GM19397 (cell line): ENCODE data around the gene DPEP2.

Experiments
- ATAC-seq: cut with Tn5 transposase; IDR thresholded peaks from one replicate; pipeline ENCODE4 v1.9.1; 2021; ENCODE audit warnings: mild to moderate bottlenecking, moderate library complexity; ENCODE audit not compliant: unreplicated experiment

DPEP2 gene

DNA sequence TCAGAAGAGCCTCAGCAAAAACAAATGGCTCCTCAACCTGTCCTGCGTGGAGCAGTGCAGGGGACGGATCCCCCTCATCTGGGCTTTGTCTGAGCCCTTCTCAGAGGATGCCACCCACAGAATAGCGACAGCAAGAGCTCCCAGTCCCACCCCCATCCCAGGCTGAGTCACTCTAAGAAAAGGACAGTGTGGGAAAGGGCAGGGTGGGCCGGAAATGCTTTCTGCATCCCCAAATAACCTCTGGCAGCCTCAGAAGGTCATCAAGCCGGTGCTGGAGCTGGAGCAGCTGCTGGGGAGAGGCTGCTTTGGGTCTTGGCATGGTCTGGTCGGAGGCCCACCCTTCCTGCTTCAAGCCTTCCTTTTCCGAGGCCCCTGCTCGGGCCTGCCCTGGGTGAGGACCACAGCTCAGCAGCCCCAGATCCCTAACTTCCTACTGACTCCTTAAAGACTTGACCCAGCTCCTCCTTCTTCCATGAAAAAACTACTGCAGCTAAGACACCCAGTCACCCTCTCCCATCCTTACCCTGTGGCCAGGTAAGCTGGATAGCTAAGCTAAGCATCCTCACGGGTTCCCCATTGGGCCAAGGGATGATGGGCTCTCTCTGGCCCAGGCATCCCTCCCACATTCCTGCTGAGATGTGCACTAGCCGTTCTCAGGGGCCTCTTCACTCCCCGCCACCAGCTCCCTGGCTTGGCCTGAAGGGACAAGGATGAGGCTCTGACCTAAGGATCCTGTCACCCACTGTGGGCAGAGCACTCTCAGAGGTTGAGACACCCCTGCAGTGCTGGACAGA lies 39.6 kb downstream of the DPEP2 start:
- ATAC-seq = no peak

DNA sequence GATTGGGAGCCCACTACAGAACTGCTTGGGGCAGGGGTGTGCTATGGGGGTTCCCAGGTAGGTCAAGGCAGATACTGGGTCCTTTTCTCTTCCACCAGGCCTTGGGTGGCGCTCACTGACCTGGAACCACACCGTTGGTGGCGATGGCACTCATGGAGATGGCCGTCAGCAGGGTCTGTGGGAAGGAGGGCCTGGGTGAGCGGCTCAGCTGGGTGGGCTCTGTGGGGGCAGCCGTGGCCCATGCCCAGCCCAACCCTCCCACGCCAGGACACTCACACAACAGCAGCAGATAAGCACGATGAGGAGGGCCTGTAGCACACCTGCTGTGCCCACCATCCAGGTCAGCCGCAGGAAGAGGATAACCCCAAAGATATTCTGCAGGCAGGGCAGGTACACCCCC lies 41.7 kb downstream of the DPEP2 start:
- no peak for ATAC-seq

GRCh38 chr16:67954421-67955196 lies 44.7 kb downstream of the DPEP2 start:
- ATAC-seq = no peak

GRCh38 chr16:67953641-67954375 lies 45.5 kb downstream of the DPEP2 start:
- ATAC-seq = no peak

DNA sequence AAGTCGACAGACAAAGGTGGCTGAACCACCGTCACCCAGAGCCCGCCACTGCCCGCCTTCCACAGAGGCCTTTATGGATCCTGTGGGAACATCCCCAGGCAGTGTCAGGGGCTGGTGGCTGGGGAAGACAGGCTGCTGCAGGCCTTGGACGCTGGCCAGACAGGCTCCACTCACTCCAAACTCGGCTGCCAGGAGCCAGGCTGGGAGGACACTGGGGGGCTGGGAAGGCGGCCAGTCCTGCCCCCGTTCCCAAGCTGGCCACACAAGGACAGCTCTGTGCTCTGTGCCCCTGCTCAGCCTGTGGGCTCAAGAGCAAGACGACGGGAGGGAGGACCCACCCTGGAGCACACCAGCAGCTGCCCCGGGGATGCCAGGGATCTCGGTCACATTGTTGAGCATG lies 47.8 kb downstream of the DPEP2 start:
- no peak for ATAC-seq

DNA sequence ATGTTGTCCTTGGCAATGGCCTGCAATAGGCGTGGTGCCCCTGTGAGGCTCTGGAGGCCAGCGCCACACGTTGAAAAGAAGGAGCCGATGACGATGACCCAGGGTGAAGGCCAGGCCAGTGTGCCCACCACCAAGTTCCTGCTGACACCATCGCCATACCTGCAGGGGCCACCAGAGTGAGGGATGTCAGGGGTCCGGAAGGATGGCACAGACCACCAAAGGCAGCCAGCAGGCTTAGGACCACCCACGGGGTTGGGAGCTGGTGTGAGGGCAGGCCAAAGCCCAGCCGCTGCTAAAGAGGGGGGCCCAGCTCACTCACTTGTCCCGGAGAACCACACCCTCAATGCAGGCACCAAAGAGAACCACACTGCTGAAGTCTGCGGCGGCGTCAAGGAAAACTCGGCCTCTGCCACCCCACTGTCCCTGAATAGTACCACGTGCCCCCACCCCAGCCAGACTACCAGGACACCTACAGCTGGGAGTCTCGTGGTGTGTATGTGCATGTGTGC lies 48.9 kb downstream of the DPEP2 start:
- no peak for ATAC-seq

DNA sequence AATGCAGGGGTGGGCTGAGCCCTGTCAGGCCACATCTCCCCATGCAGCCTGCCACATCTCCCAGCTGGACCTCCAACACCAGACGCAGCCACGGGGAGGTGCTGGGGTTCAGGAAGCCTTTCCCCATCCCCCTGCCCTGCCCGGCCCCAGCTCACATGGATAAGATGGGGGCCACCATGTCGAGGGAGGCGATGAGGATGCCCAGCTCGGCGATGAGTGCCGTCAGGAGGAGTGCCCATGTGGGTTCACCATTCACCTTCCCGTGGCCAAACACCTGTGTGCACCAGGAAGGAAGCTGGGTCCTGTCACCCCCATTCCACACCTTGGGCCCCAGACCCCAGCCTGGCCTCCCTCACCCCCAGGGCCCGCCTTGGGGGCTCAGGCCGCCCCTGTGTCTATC lies 49.6 kb downstream of the DPEP2 start:
- ATAC-seq = no peak

DNA sequence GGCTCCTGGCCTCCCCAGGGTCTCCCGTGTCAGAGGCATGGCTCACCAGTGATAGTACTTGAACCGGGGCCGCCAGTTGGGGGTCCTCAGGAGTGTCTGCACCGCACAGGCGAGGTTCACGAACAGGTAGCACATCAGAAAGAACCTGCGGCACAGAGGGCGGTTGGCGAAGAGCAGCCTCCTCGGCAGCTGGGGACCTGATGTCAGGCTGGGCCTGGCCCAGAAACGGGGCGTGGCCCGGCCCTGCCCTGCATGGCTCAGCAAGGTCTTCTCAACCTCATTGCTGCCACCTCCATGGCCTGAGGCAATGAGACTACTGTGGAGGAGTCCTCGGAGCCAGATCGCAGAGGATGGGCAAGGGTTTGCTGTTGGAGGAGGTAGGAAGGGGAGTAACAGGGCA lies 51.3 kb downstream of the DPEP2 start:
- no peak for ATAC-seq

DNA sequence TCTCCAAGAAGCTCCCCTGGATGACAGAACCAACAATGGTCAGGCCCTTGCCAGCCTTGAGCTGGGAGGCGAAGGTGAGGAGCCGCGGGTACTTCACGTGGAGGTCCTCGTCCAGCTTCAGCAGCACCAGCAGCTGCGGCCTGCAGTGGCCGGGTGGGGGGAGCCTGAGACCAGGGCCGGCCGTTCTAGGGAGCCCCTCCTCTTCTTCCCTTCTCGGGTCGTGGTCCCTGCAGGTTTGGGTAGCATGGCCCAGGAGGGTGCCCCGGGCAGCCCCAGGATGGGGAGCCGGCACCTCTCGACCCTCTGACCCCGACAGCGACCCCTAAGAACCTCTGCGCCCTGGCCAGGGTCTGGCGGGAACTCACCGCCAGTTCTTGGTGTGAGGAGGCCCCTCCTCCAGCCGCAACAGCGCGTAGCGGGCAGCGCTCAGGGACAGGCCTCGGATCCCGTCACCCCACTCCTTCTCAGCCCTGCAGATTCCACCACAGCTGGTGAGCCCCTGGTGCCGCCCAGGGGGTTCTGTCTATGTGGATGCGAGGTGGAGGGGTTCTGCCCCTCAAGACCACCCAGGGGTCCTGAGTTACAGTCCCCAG lies 52.2 kb downstream of the DPEP2 start:
- ATAC-seq = no peak

DNA sequence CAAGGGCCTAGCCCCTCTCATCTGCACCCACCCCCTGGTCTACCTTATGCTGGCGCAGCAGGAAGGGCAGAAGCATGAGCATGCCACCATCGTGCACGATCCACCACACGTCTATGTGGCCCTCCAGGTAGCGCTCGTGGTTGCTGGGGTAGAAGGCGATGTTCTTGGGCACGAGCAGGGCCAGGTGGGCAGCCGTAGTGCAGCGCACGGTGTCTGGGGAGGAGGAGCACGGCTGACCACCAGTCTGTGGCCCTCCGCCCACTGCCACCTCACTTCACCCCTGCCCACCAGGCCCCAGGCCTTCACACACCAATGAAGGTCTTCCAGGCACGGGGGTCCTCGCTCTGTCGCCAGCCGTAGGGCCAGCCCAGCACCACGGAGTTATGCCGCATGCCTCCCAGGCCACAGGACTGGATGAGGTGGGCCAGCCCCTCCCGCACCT lies 53.1 kb downstream of the DPEP2 start:
- ATAC-seq = no peak

DNA sequence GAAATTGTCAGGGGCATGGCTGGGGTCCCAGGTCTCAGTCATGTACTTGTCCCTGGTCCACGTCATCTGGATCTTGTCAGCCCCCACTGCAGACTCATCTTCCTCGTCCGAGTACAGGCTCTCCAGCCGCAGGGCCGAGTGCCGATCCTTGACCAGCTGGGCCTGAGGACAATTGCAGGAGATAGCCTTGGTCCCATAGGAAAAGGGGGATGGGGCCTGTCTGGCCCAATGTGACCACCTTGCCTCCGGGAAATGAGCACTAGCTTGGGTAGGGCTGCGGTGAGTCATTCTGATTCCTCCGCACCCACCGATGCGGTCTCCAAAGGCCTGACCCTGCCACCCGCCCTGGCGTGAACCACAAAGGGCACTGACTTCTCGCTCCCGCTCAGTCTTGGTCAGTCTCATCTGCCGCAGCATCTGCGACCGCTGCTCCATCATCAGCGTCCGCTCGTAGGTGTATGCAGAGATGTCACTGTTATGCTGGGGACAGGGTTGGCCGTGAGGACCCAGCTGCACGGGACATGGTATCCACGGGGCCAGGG lies 53.8 kb downstream of the DPEP2 start:
- no peak for ATAC-seq

DNA sequence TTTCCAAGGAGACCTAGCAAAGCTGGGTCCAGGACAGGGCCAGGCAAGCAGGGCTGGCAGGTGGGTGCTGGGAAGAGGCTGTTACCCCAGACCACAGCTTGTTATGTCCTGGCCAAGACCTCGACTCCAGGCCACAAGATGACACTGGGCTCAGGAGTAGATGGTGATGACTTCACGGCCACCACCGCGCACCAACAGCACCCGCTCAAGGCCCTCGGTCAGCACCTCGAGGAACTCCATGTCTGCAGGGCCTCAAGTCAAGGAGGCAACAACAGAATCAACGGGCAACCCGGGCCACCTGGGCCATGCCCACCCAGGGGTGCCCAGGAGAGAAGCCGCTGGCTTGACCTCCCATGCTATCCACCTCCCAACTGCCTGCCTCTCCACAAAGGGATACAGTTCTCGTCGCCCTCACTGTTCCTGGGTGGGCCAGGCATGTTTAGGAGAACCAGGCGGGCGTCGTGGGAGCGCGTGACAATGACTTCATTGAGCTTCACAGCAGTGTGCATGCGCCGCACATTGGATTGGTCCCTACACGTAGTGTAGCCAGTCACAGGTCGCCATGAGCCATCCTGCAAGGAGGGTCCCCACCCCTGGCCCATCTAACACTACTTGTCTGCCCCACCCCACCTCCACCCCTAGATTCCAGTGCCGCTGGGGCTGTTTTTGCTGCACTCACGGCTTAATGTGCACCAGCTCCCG lies 54.4 kb downstream of the DPEP2 start:
- ATAC-seq = no peak

- ATAC-seq = no peak
Measured at GRCh38 chr16:67943619-67944504, 55.4 kb downstream of the DPEP2 start, which contains the start of gene LCAT. Gene LCAT (minus strand): TSS chr16:67944120. CDS start chr16:67944101, 19 bp downstream.

GRCh38 chr16:67943256-67943618 lies 56.0 kb downstream of the DPEP2 start:
- ATAC-seq = no peak

GRCh38 chr16:67942510-67943255 lies 56.6 kb downstream of the DPEP2 start:
- ATAC-seq = no peak

- ATAC-seq = no peak
Measured at GRCh38 chr16:67942200-67942509, 57.1 kb downstream of the DPEP2 start.

GRCh38 chr16:67941469-67942199 lies 57.6 kb downstream of the DPEP2 start:
- no peak for ATAC-seq
